EH (cell line): ENCODE measurements around the gene AUTS2.
A peak's percentile ranks its signal among the peaks of the same experiment; 100 is the strongest.

ENCODE experiments used
- DNase-seq: peaks from one replicate; pipeline ENCODE4 v3.0.0-alpha.2; 2015; ENCODE audit warnings: low read depth

AUTS2 gene

DNA sequence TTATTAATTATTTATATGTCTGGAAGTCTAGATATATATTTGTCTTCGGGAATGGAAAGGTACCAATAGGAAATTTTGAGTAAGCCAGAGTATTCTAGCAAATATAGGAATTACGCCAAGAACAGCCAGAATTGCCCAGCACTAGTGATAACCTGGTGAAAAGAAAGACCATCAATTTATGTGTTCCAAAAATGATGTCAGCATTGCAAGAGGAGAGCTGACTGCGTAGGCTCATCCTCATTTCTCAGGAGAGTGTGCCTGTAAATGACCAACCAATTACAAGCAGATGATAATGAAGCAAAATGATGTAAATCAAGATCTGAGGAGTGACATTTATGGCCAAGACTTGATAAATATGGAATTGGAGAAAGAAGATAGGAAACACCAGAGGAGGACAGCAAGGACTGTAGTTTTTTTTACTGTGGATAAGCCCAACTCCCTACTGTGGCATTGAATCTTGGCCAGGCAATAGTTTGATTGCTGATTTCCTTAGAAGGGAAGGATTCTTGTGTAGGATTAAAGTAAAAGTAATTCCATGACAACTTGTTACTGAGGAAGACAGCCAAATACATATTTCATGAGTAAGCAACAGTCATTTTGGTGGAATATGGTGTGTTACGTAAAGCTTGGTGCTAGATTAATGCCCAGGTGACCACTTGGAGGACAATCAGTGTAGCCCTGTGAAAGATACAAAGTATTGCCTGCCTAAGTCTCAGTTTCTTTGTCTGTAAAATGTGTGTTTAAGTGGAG, 590.8 kb downstream of the AUTS2 start:
- DNase-seq, result no peak

DNA sequence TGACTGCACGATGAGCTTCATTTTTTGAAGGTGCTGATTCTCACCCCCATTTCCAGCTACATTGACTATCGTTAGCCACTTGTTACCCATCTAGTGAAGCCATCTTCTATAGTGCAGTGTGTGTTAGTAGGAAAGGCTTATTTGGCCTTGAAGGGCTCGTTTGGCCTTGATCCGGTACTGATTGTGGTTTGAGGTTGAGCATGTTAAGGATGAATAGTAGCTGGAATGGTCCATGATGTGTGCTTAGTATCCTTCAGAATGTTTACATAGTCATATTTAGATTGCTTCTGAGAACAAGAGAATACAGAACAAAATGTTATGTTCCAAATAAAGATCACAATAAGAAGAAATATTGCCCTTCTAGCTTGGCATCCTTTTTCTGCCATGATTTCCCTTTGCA, 591.5 kb downstream of the AUTS2 start:
- no peak for DNase-seq

DNA sequence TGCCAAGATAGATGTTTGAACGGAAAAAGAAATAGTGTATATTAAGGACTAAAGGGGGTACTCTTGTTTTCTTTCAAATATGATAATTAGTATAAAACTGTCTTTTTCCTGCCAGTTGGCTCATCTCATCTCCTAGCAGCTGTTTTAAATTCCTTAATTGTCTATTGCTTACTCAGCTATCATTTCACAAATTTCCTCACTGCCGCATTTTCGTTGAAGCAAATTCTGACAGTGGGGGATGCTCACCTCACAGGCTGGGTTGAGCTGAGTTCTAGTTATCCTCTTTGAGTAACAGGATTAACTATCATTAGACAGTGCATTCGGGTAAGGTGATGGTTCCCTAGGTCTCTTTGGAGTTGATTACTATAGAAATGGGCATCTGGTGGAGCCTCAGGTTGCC, 592.0 kb downstream of the AUTS2 start:
- no peak for DNase-seq

DNA sequence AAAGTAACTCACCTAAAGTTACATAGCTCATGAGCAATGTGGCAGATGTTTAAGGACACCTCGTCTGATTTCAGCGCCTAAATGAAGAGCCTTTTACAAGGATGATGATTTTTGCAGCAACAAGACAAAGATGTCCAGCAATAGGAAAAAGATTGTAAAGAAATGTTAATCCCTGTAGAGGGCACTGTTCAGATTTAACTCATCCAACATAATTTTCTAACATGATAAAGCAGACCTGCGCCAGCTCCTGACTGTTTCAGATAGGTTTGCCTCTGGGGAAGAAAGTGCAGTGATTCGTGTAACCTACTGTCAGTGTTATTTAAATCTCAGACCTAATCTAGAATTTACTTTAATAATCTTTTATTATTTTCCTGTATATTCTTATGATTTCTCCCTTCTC, 595.2 kb downstream of the AUTS2 start:
- peak; percentile 1 for DNase-seq

DNA sequence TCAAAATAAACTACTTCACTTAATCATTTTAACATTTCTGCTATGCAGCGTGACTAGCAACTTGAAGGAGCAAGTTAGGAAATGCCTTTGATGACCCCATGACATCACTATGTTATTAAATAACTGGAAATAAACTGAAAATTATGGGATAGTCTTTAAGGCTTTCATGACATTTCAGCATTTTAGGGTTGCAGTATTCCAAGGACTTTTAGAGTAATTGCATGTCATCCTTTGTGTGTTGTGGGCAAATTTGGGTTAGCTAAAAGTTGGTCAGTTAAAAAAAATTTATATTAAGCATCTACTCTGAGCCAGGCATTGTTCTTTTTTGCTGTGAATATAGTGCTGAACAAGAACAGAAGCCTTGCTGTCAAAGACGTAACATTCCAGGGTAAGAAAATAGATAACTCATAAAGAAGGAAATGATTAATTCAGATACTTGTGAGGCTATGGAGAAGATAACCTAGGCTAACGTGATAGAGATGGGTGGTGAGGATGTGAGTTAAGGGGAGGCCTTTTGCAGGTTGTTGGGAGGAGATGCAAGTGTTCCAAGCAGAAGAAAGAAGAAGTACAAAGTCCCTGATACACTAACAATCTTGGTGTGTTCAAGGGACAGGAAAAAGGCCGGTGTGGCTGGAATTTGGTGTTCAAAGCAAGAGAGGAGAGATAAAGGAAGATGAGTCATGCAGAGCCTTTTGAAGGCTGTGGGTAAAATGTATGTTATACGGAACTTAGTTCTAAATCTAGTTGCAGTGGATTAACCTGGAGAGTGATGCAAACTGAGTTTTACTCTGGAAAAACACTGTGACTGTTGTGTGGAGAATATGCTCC, 610.2 kb downstream of the AUTS2 start:
- no peak for DNase-seq

DNA sequence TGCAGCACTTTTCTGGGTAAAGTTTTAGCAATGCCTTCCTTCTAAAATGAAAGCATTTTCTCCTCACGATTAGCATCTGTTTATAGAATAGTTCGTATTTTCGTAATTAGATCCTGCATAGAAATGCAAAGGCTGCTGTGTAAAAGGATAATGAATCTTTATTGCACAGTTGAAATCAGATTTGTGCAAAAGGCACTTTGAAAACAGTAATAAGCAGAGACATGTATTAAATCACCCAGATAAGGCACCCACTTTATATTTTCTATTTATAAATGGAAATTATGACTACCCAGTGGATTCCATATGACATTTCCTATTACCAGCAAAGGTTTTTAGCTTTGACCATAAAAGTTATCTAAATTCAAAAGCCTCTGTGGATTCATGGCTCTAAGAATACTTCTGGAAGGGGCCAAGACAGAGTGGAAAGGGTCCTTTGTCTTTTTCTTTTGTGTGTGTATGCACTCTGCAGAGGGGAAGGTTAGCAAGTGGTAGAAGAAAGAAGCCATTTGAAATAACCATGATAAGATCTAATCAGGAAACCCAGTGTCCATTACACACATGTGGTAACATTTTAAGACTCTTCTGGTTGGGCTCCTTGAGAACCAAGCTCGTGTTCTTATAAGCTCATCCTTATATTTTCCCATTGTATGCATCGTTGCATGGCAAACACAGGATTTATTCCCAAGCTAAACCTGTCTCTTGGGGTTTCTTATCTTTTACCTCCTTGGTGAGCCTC, 612.1 kb downstream of the AUTS2 start:
- DNase-seq, result no peak

DNA sequence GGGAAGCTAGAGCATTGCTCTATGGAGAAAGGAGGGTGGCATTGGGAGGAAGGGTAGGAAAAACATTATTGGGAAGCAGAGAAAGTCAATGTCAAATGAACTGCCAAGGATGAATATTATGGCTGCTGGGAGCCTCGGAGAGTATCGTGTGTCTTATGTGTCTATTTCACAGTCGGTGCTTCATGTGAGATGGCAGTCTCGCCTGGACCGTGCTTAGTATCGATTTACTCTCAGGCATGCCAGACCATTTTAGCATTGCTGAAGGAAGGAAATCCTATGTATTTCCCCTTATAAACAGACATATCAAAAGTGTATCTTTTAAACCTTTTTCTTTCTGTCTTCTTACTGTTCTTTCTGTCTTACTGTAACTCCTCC, 612.6 kb downstream of the AUTS2 start:
- DNase-seq, result no peak

DNA sequence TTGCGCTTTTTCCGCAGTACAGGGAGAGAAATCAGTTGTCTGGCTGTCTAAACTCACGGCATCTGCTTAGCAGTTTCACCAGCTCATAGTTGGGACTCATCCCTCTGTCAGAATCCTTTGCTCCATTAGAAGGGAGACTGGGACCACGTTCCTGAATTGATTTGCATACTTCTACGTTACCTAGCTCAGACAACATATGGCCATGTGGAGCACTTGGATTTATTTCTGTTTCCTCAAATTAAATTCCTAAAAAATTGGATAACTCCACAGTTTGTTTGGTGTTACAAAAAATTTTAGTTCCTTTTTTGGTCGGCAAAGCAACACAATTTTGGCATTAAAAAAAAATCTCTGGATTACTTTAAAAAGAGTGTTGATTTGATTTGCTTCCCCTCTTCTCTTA, 614.0 kb downstream of the AUTS2 start:
- DNase-seq, result no peak

DNA sequence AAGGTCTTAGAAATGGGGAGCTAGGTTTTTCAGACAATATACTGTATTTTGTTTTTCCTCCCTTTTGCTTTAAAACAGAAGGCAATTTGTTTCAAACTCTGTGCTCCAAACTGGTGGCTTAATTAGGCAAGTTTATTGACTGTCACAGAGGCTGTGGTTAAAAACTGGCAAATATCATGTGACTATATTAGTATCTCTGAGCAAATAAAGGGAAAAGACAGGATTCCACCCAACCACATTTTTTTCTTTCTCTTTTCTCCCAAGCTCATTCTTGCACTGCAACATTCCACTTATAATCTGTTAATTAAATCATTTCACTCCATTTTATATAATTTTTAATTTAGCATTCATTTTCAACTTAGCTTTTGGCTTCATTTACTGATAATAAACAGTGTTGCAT, 615.8 kb downstream of the AUTS2 start:
- DNase-seq, result no peak

DNA sequence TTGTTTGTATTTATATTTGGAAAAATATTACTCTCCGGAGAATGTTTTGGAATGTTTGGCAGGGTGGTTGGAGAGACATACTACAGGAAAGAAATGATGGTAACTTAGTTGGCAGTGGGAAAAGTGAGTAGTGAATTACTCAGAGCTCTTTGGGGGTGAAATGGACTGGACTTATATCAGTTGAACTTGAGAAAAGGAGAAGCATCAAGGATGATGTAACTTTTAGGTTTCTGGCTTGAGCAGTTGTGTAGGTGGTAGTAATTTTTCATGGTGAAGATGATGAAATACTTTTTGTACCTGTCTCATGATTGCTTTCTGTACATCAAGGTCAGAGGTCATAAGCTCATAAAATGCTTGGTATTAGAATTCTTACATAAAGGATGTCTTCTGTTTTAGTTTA, 617.2 kb downstream of the AUTS2 start:
- DNase-seq, result no peak

DNA sequence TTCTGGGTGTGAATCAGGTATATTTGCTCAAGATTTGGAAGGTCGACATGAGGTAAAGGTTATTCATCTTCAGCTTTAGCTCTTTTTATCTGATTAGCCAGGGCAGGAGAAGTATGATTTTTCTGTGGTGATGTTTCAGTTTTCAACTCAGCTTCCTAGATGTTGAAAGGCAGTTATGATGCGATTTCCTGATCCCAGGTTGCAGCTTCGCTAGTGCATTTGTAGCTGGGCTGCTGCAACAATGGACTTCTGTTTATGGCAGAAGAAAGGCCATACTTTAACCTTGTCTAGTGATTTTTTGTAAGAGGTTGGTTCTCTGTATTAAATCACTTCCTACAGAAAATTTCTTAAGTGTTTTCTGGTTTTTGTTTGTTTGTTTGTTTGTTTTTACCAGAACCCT, 619.3 kb downstream of the AUTS2 start:
- DNase-seq, result no peak

DNA sequence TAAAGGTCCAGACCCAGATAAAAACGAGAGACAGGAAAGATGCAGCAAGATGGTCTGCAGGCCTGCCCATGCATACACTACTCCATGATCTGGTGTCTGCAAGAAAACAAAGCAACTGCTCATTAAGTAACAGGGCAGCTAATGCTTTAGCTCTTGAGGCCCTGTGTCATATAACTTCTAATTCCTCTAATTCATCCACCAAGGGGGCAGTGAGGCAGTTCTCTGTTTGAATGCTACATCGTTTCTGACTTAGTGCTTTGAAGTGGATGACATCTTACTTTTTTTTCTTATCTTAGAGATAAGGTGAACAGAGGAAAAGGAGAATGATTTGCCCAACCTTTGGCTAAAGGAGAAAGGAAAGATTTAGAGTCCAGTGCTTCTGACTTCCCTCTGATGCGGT, 619.7 kb downstream of the AUTS2 start:
- no peak for DNase-seq

DNA sequence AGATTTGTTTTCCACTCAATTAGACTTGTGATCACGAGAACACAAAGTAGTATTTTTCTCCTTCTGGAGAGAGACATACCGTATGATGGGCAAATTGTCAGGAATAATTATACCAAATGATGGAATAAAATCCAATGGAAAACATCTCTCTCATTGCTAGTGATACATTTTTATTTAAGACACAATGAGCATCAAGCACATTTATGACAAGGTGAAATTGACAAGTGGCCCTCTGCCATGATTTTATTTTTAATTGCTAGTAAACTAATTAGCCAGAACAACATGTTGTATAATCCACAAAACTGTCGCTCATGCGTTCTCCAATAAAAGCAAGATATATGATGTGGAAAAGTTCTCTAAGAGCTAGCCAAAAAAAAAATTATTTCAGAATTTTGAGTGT, 620.8 kb downstream of the AUTS2 start:
- no peak for DNase-seq

DNA sequence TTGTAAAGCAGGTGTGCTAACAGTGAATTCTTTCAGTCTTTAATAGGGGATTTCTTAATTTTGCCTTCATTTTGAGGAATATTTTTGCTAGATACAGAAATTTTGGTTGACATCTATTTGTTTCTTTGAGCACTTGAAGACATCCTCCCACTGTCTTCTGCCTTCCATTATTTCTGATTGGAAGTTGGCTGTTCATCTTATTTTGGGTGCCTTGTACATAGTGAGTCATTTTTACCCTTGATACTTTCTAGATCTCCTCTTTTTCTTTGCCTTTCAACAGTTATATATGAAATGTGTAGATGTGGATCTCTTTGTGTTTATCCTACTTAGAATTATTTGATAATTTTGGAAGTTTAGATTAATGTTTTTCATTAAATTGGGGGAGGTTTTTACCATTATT, 631.0 kb downstream of the AUTS2 start:
- no peak for DNase-seq

DNA sequence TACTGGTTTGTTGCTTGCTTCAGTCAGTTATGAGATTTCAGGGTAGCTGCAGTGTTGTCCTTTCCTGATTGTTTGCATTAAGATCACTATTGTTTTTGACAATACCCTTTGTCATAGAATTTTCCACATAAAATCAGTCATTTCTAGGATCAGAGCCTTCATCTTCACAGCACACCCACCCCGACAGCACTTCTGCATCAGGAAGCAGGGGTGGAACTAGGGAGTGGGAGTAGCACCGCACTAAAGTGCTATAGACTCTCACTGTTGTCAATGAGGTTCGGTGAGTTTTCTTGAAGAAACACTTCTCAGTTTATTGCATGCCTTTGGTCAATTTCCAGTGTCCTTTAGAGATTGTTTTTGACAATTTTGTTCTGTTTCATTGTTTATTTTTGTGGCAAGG, 632.5 kb downstream of the AUTS2 start:
- no peak for DNase-seq

DNA sequence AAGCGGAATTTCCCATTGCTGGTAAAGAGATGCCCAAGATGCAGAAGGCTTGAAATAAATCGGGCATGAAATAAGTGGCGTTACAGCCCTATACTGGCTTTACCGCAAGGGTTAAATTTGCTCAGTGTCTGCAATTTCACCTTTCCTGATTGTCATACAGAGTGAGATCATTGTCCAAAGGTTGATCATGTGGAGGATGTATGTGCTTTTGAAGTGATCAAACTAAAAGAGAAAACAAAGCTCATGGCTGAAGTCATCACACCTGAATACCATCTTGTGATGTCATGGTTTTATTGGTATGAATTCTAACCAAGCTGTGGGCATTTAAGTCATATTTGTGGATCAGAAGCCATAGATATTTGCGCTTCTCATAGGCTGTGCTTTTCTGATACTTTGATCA, 635.5 kb downstream of the AUTS2 start:
- no peak for DNase-seq

DNA sequence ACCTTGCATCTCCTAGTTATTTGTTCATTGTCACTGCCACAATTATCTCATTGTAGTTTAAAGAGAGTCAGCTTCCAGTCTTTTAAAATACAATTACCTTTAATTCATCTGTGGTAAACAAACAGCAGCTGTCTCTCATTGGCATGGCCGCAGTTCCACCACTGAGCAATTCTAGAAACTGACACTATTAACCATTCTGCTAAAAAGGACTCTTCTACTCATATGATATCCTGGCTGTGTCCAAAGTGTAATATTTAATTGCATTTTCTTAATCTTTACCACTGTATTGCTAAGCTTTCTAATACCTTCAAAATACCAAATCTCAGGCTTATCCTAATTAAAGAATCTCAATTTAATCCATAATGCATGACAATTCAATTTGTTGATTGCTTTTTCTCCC, 639.0 kb downstream of the AUTS2 start:
- no peak for DNase-seq

DNA sequence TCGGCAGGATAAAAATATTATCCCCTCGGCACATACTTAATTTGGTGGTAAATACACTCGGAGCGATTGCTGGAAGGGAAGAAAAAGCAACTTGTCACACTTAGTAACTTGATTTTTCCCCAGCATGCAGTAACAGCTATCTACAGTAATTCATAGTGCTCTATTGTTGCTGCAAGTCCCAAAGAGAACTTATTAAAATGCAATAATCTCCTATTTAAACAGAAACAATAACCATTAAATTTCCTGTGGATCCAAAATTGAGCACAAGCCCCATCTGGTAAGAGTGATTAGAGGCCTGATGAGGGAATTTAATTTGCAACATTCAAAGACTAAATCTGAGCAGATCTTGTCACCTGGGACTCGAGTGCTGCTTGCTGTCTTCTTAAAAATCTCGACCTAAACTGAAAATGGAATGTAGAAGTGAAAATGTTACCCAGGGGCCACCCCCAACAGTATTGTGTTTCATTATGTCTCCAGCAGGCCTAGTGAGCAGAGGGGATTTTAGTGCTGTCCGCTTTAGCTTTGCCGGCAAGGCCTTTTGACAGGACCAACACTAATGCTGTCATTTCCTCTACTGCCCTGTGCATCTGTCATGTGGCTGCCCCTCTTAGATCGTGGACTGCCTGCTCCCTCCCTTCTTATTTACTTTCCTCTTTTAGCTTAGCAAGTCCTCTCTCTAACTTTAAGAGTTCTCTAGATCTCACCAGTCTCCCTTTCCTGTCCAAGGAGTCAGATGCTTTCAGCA, 639.7 kb downstream of the AUTS2 start:
- no peak for DNase-seq

DNA sequence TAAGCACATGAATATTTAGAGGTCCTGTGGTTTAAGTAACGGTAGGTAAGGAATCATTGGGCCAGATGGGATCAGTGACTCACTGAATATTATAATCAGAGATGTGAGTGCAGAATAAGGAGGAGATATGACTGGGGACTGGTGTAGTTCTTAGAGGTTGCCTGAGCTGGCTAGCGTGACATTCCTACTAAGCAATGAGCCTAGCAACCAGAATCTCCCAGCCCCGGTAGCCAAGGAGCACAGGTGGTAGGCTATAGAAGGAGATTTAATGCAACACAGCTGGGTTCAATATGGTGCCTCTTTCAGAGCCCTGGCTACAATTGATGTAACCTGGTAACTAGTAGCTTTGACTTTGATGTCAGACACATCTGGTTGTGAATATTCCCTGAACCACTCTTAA, 641.6 kb downstream of the AUTS2 start:
- no peak for DNase-seq

DNA sequence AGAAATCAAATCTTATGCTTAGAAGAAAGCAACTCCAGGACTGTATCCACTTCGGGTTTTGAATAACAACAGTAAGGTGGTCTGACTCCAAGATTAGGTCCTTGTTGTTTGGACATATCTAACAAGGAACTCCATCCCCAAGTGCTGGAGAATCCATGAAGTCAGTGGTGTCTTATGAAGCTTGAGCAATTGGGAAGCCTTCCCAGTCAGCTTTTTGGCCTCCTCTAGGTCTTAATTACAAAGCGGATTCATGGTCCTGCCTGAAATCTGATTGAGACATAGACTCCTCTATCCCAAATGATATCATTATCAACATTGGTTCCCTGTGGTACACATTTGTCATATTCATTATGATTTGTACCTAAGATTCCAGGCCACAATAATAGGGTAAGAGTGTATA, 642.6 kb downstream of the AUTS2 start:
- no peak for DNase-seq

DNA sequence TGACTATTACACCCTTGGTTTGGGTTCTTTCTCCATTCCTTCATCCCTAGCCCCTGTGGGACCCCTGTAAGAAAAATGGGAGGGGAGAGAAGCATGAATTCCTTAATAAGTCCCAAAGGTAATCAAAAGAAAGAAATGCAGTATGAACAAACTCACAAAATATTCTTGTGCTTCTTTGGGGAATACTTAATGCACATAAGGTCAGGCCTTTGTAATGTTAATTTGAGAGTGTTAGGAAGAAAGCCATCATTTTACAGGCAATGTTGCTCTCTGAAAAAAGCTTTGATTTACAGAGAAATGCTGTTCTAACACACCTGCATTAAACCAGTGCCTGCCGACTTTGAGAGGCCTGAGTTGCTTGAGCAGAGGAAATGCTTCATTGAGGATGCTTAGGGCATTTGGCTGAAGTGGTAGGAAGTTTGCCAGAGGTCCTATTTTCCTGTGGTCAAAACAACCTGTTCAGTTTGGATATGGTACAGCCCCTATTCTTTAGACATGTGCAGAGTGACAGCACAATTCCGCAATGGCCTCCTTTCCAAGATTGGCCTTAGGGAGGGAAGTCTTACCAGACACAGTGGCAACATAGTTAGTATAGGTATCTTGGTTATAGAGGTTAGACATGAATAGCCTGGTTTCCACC, 643.4 kb downstream of the AUTS2 start:
- DNase-seq, result no peak

DNA sequence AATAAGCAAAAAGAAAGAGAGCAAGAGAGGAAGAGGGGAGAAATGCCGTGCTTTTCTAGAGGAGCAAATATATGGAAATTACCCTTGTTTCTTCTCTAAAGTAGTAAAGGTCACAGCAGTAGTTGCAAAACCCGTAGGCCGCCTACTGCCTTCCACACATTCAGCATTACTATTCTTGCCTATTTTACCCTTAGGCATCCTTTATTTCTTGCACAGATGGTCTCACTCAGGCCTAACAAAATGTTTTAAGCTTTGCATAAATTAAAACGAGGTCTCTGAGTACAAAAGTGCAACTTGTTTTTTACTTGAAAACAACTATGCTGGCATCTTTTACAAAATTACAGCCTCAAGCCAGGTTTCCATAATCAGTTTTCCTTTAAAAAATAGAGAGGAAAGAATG, 644.6 kb downstream of the AUTS2 start:
- DNase-seq, result no peak
